Measurements from ENCODE around the gene RPL37.
"Not testable (repeated sequence)": the region's sequence is repeated elsewhere in the genome, so short reads cannot be mapped to it uniquely, and the experiment has no call there.

RPL37 gene

DNA sequence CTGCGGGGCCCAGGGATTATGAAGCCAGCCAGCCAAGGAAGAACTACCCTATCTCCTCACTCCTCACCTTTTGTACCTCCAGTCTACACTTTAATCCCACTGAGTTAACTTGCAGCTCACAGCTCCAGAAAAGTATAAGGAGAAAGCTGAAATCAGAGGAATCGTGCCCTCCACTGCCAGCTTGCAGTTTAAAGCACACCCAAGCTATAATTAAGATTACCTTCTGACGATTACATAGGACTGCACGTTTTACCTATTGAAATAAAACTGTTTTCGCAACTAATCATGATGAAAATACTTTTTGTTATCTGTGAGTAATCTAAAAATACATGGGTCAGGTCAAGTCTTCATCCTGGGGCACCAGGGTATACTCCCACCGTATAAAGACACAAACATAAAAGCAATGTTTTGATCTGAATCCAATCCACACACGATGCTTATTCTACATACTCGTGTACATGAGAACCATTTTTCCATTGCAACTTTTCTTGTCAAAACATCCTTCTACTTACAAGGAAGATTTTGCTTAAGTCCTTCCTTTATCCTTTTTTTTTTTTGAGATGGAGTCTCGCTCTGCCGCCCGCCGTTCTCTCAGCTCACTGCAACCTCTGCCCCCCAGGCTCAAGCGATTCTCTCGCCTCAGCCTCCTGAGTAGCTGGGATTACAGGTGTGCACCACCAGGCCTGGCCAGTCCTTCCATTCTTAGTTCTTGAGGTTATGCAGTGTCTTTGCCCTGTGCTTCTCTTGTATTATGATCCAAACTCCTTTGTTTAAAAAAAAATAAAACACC, 7.6 kb downstream of the RPL37 start:
- Histone ChIP-seq H3K36me3 (replicated peaks in 1 of 2; ENCODE audit: control insufficient read depth in 2 of 2, insufficient read depth in 2 of 2, low read length in 2 of 2) (peaks cover 49 to 75% of the 10 kb centered on the region in 2 donors), H4K91ac (ENCODE audit: low read depth, low read length, poor library complexity) (no peak overlapping the region), H3K9me3 (replicated peaks in 1 of 2; ENCODE audit: control insufficient read depth in 2 of 2, insufficient read depth in 1 of 2, low read depth in 1 of 2, low read length in 2 of 2) (peaks cover 0 to 1% of the 10 kb centered on the region in 2 donors), H3K4me2 (ENCODE audit: insufficient read depth, low read length, poor library complexity, severe bottlenecking) (no peak overlapping the region), H2AK5ac (ENCODE audit: low read depth, low read length) (no peak overlapping the region), H2AFZ (ENCODE audit: low read length) (no peak overlapping the region), H3K79me1 (ENCODE audit: low read depth, low read length) (no peaks in the 10 kb centered on the region), H3K4ac (ENCODE audit: low read length) (no peak overlapping the region), H3K23ac (ENCODE audit: low read depth, low read length, poor library complexity) (no peak overlapping the region), H2BK5ac (ENCODE audit: low read length) (no peak overlapping the region), H3K4me1 (ENCODE audit: control insufficient read depth in 2 of 2, insufficient read depth in 1 of 2, low read depth in 1 of 2, low read length in 2 of 2) (peaks cover 0 to 2% of the 10 kb centered on the region in 2 donors), H3K4me3 (ENCODE audit: low read length in 2 of 2) (no peak overlapping the region), H3K9ac (ENCODE audit: low read depth, low read length, poor library complexity) (no peak overlapping the region), H2BK12ac (ENCODE audit: low read length) (no peak overlapping the region), H3K27me3 (ENCODE audit: control insufficient read depth in 3 of 3, insufficient read depth in 3 of 3, low read depth in 1 of 3, low read length in 3 of 3) (no peaks in the 10 kb centered on the region), H2BK15ac (ENCODE audit: low read length) (no peak overlapping the region), H4K8ac (ENCODE audit: low read depth, low read length) (no peak overlapping the region), H3K14ac (ENCODE audit: low read length) (no peak overlapping the region), H3K18ac (ENCODE audit: low read length) (no peak overlapping the region), H2BK120ac (ENCODE audit: low read depth, low read length) (no peak overlapping the region), H3K27ac (replicated peaks; ENCODE audit: low read length) (no peak overlapping the region)
- no CpG with 5 or more reads among the region's 14 CpGs for WGBS, 2 donors (ENCODE audit: extremely low coverage in 2 of 2, insufficient read length in 2 of 2, insufficient replicate concordance in 1 of 2)
- DNase-seq (ENCODE audit: low spot score), result no peak

DNA sequence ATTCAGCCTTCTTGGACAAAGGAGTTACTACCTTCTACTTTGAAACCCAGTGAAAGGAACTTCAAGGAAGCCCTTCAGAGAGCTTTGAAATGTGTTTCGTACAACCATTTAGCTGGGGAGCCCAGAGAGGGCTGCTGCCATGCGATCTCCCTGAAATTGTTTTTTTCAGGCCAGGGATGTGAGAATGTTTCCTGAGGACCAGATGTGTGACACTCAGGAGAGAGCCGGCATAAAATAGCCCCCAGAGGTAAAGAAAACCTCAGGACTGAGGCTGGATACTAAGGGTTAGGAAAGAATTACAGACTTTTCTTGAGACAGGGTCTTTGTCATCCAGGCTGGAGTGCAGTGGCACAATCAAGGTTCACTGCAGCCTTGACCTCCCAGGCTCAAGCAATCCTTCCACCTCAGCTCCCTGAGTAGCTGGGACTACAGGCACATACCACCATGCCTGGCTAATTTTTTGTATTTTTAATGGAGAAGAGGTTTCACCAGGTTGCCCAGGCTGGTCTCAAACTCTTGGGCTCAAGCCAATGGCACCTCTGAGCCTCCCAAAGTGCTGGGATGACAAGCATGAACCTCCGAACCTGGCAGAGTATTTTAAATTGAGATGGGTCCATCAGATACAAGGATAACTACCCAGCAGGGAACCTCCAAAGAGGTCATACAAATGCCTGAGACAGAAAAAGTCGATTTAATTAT, 8.4 kb downstream of the RPL37 start:
- Histone ChIP-seq H2BK15ac (ENCODE audit: low read length) (no peak overlapping the region), H2AFZ (ENCODE audit: low read length) (no peak overlapping the region), H3K4me3 (ENCODE audit: low read length in 2 of 2) (no peak overlapping the region), H3K18ac (ENCODE audit: low read length) (no peak overlapping the region), H3K4ac (ENCODE audit: low read length) (no peak overlapping the region), H2BK5ac (ENCODE audit: low read length) (no peak overlapping the region), H3K9ac (ENCODE audit: low read depth, low read length, poor library complexity) (no peak overlapping the region), H3K27me3 (ENCODE audit: control insufficient read depth in 3 of 3, insufficient read depth in 3 of 3, low read depth in 1 of 3, low read length in 3 of 3) (no peaks in the 10 kb centered on the region), H2BK12ac (ENCODE audit: low read length) (no peak overlapping the region), H3K4me2 (ENCODE audit: insufficient read depth, low read length, poor library complexity, severe bottlenecking) (no peak overlapping the region), H3K23ac (ENCODE audit: low read depth, low read length, poor library complexity) (no peak overlapping the region), H4K8ac (ENCODE audit: low read depth, low read length) (no peak overlapping the region), H3K27ac (replicated peaks; ENCODE audit: low read length) (no peak overlapping the region), H3K4me1 (ENCODE audit: control insufficient read depth in 2 of 2, insufficient read depth in 1 of 2, low read depth in 1 of 2, low read length in 2 of 2) (no peaks in the 10 kb centered on the region), H3K36me3 (replicated peaks in 1 of 2; ENCODE audit: control insufficient read depth in 2 of 2, insufficient read depth in 2 of 2, low read length in 2 of 2) (peaks cover 43 to 67% of the 10 kb centered on the region in 2 donors), H4K91ac (ENCODE audit: low read depth, low read length, poor library complexity) (no peak overlapping the region), H3K9me3 (replicated peaks in 1 of 2; ENCODE audit: control insufficient read depth in 2 of 2, insufficient read depth in 1 of 2, low read depth in 1 of 2, low read length in 2 of 2) (no peaks in the 10 kb centered on the region), H3K79me1 (ENCODE audit: low read depth, low read length) (no peaks in the 10 kb centered on the region), H3K14ac (ENCODE audit: low read length) (no peak overlapping the region), H2AK5ac (ENCODE audit: low read depth, low read length) (no peak overlapping the region), H2BK120ac (ENCODE audit: low read depth, low read length) (no peak overlapping the region)
- DNase-seq (ENCODE audit: low spot score), result no peak
- WGBS, 2 donors (ENCODE audit: extremely low coverage in 2 of 2, insufficient read length in 2 of 2, insufficient replicate concordance in 1 of 2), result no CpG with 5 or more reads among the region's 5 CpGs

DNA sequence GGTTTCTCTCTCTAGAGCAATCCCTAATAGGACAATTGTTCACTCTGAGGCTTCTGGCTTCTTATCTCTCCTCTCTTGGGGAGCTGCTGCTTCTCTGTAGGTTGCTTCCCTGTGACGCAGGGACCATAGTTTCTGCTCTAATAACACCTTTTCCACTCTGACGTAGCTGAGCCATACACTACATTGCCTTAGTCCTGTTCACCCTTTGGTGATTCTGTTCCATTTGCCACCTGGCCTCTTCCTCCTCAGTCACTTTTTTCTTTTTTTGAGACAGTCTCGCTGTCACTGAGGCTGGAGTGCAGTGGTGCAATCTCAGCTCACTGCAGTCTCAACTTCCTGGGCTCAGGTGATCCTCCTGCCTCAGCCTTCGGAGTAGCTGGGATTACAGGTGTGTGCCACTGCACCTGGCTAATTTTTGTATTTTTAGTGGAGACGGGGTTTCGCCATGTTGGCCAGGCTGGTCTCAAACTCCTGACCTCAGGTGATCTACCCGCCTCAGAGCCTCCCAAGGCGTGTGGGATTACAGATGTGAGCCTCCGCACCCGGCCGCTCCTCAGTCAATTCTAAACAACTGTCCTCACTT, 9.5 kb downstream of the RPL37 start:
- H2AK5ac ChIP-seq (ENCODE audit: low read depth, low read length); H3K27ac ChIP-seq (replicated peaks; ENCODE audit: low read length); H3K18ac ChIP-seq (ENCODE audit: low read length); H3K9ac ChIP-seq (ENCODE audit: low read depth, low read length, poor library complexity); H2BK120ac ChIP-seq (ENCODE audit: low read depth, low read length); H3K23ac ChIP-seq (ENCODE audit: low read depth, low read length, poor library complexity); H2BK15ac ChIP-seq (ENCODE audit: low read length); H2BK5ac ChIP-seq (ENCODE audit: low read length); H3K4me2 ChIP-seq (ENCODE audit: insufficient read depth, low read length, poor library complexity, severe bottlenecking); H4K8ac ChIP-seq (ENCODE audit: low read depth, low read length); H2BK12ac ChIP-seq (ENCODE audit: low read length); H3K4me3 ChIP-seq (ENCODE audit: low read length in 2 of 2); DNase-seq (ENCODE audit: low spot score); H3K4me1 ChIP-seq (ENCODE audit: control insufficient read depth in 2 of 2, insufficient read depth in 1 of 2, low read depth in 1 of 2, low read length in 2 of 2); H3K27me3 ChIP-seq (ENCODE audit: control insufficient read depth in 3 of 3, insufficient read depth in 3 of 3, low read depth in 1 of 3, low read length in 3 of 3); H3K79me1 ChIP-seq (ENCODE audit: low read depth, low read length); H3K4ac ChIP-seq (ENCODE audit: low read length); H2AFZ ChIP-seq (ENCODE audit: low read length); H4K91ac ChIP-seq (ENCODE audit: low read depth, low read length, poor library complexity); H3K9me3 ChIP-seq (replicated peaks in 1 of 2; ENCODE audit: control insufficient read depth in 2 of 2, insufficient read depth in 1 of 2, low read depth in 1 of 2, low read length in 2 of 2); H3K14ac ChIP-seq (ENCODE audit: low read length): not testable (repeated sequence)
- H3K36me3 ChIP-seq (replicated peaks in 1 of 2; ENCODE audit: control insufficient read depth in 2 of 2, insufficient read depth in 2 of 2, low read length in 2 of 2), result peaks cover 33 to 56% of the 10 kb centered on the region in 2 donors
- WGBS, 2 donors (ENCODE audit: extremely low coverage in 2 of 2, insufficient read length in 2 of 2, insufficient replicate concordance in 1 of 2), result no CpG with 5 or more reads among the region's 11 CpGs

DNA sequence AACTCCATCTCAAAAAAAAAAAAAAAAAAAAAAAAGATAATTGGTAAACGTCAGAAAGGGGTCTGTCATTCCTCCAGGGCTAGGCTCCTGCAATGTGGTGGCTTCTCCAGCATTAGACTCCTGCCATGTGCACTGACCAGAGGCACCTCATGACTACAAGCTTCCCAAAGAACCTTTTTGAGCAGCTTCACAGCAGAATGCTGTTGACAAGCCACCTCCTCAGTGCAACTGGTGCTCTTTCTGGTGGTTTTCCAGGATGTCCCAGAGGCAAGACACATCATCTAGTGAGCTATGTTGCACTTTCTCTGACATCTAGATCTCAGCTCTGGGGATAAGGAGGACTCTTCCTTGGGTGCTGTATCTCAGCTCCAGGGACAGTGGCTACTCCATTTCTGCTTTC, 11.6 kb downstream of the RPL37 start:
- H3K27me3 ChIP-seq (ENCODE audit: control insufficient read depth in 3 of 3, insufficient read depth in 3 of 3, low read depth in 1 of 3, low read length in 3 of 3), result no peaks in the 10 kb centered on the region
- no peak overlapping the region for H2BK5ac ChIP-seq (ENCODE audit: low read length)
- H3K4me2 ChIP-seq (ENCODE audit: insufficient read depth, low read length, poor library complexity, severe bottlenecking), result no peak overlapping the region
- H2AK5ac ChIP-seq (ENCODE audit: low read depth, low read length), result no peak overlapping the region
- no peak overlapping the region for H2BK15ac ChIP-seq (ENCODE audit: low read length)
- H4K91ac ChIP-seq (ENCODE audit: low read depth, low read length, poor library complexity), result no peak overlapping the region
- peaks cover 19 to 35% of the 10 kb centered on the region in 2 donors for H3K36me3 ChIP-seq (replicated peaks in 1 of 2; ENCODE audit: control insufficient read depth in 2 of 2, insufficient read depth in 2 of 2, low read length in 2 of 2)
- H3K9ac ChIP-seq (ENCODE audit: low read depth, low read length, poor library complexity), result peak overlapping the region; percentile 70
- no peak overlapping the region for H3K4me3 ChIP-seq (ENCODE audit: low read length in 2 of 2)
- WGBS, 2 donors (ENCODE audit: extremely low coverage in 2 of 2, insufficient read length in 2 of 2, insufficient replicate concordance in 1 of 2), result no CpG with 5 or more reads among the region's 1 CpG
- H3K4me1 ChIP-seq (ENCODE audit: control insufficient read depth in 2 of 2, insufficient read depth in 1 of 2, low read depth in 1 of 2, low read length in 2 of 2), result no peaks in the 10 kb centered on the region
- H3K9me3 ChIP-seq (replicated peaks in 1 of 2; ENCODE audit: control insufficient read depth in 2 of 2, insufficient read depth in 1 of 2, low read depth in 1 of 2, low read length in 2 of 2), result no peaks in the 10 kb centered on the region
- H2AFZ ChIP-seq (ENCODE audit: low read length), result no peak overlapping the region
- H3K18ac ChIP-seq (ENCODE audit: low read length), result no peak overlapping the region
- H2BK120ac ChIP-seq (ENCODE audit: low read depth, low read length), result no peak overlapping the region
- no peak overlapping the region for H3K14ac ChIP-seq (ENCODE audit: low read length)
- H3K79me1 ChIP-seq (ENCODE audit: low read depth, low read length), result no peaks in the 10 kb centered on the region
- no peak overlapping the region for H3K4ac ChIP-seq (ENCODE audit: low read length)
- no peak overlapping the region for H3K27ac ChIP-seq (replicated peaks; ENCODE audit: low read length)
- no peak overlapping the region for H3K23ac ChIP-seq (ENCODE audit: low read depth, low read length, poor library complexity)
- H2BK12ac ChIP-seq (ENCODE audit: low read length), result no peak overlapping the region
- H4K8ac ChIP-seq (ENCODE audit: low read depth, low read length), result no peak overlapping the region
- DNase-seq (ENCODE audit: low spot score), result no peak
